Measurements from ENCODE around the gene CLEC5A. TPM values are rescaled to one million over a fixed set of nuclear protein-coding genes. Genes with fewer than 3 reads are reported as not detected.
A peak's percentile ranks its signal among the peaks of the same experiment; 100 is the strongest.
"Not testable (repeated sequence)": the region's sequence is repeated elsewhere in the genome, so short reads cannot be mapped to it uniquely, and the experiment has no call there.

CLEC5A gene
- total RNA-seq, 2 donors from 2014 or later, result not detected

DNA sequence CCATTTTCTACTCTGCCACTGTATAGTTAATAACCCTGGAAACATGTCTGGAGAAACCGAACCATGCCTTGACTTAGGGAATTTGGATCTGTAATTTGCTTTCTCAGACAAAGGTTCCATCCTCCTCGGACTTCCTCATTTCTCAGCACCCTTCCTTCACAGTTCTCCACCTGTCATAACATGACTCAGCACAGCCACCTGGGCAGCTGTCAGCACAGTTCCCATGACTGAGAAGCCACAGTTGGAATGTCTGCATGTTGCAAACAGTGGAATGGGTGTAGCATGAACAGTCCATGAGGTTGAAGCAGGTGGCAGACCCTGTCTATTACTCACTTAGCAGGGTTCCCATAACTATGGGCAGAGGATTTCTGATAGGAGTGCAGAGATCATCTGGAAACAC, 31.2 kb downstream of the CLEC5A start:
- no peak overlapping the region for H3K9ac ChIP-seq (ENCODE audit: extremely low read depth, low read length, poor library complexity, severe bottlenecking)
- H3K4me3 ChIP-seq (ENCODE audit: low read length), result no peak overlapping the region
- H3K4me1 Mint-ChIP-seq, result no peaks in the 10 kb centered on the region
- H3K36me3 ChIP-seq (ENCODE audit: control insufficient read depth, insufficient read depth, low read length), result no peaks in the 10 kb centered on the region
- peaks cover 6% of the 10 kb centered on the region for H3K9me3 Mint-ChIP-seq
- H3K4me1 ChIP-seq (ENCODE audit: control insufficient read depth, insufficient read depth, low read length), result no peaks in the 10 kb centered on the region
- no peak overlapping the region for H3K27ac ChIP-seq (ENCODE audit: low read depth, low read length)
- H3K27me3 ChIP-seq (ENCODE audit: control insufficient read depth, insufficient read depth, low read length, poor library complexity, severe bottlenecking), result no peaks in the 10 kb centered on the region
- H3K9me3 ChIP-seq (ENCODE audit: control insufficient read depth, low read length), result no peaks in the 10 kb centered on the region
- H3K36me3 Mint-ChIP-seq (ENCODE audit: low read depth), result peaks cover 2% of the 10 kb centered on the region
- no peak overlapping the region for H3K4me3 Mint-ChIP-seq
- no peaks in the 10 kb centered on the region for H3K27me3 Mint-ChIP-seq (ENCODE audit: insufficient read depth)
- no peak for TF ChIP-seq CTCF (conservative IDR thresholded peaks at IDR 0.05)
- no peak overlapping the region for H3K27ac Mint-ChIP-seq
- WGBS, 2 experiments (ENCODE audit: insufficient coverage in 1 of 2, insufficient read length in 1 of 2), result 89 to 100% methylated on average over 1 to 2 of the region's 2 CpGs
- peak; percentile 53 for DNase-seq

DNA sequence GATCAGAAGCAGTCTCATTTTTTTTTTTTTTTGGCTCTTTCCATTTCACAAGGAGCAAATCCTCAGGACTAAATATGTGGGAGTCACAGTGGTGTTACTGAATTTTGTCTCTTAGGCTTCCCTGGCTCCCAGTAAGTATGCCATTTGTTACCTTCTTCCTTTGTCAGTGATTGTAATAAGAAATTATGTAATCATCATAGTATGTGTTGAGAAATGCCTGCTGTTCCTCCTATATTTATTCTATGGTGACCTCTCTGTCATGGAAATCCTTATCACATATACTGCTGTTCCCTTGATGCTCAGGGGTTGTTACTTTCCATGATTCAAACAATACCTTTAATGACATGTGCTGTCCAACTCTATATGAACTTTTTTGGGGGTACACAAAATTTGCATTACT, 35.4 kb downstream of the CLEC5A start:
- Histone ChIP-seq H3K27me3 (ENCODE audit: control insufficient read depth, insufficient read depth, low read length, poor library complexity, severe bottlenecking) (no peaks in the 10 kb centered on the region), H3K9ac (ENCODE audit: extremely low read depth, low read length, poor library complexity, severe bottlenecking) (no peak overlapping the region), H3K4me1 (ENCODE audit: control insufficient read depth, insufficient read depth, low read length) (no peaks in the 10 kb centered on the region), H3K4me3 (ENCODE audit: low read length) (no peak overlapping the region), H3K27ac (ENCODE audit: low read depth, low read length) (no peak overlapping the region), H3K36me3 (ENCODE audit: control insufficient read depth, insufficient read depth, low read length) (no peaks in the 10 kb centered on the region), H3K9me3 (ENCODE audit: control insufficient read depth, low read length) (no peaks in the 10 kb centered on the region)
- Mint-ChIP-seq H3K36me3 (ENCODE audit: low read depth) (no peaks in the 10 kb centered on the region), H3K4me3 (no peak overlapping the region), H3K9me3 (no peaks in the 10 kb centered on the region), H3K27me3 (ENCODE audit: insufficient read depth) (peaks cover 2% of the 10 kb centered on the region), H3K27ac (no peak overlapping the region), H3K4me1 (no peaks in the 10 kb centered on the region)
- no peak for DNase-seq
- no peak for TF ChIP-seq CTCF (conservative IDR thresholded peaks at IDR 0.05)

DNA sequence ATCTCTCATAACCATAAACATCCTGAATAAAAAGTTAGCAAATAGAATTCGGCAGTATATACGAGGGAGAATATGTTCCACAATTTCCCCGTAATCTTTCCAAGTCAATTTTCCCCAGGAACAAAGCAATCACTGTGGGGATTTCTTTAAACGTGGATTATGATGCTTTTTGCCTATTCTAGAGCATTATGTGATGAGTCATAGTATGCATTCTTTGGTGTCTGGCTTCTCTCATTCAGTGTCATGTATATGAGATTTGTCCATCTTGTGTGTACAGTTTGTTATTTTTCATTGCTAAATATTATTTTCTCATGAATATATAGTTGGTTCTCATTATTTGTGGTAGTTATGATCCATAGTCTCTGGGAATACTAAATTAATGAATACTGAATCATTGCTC, 40.5 kb downstream of the CLEC5A start:
- WGBS, 2 experiments (ENCODE audit: insufficient coverage in 1 of 2, insufficient read length in 1 of 2), result 89 to 90% methylated on average over 4 of the region's 4 CpGs
- no peak for DNase-seq
- H3K27me3 Mint-ChIP-seq (ENCODE audit: insufficient read depth), result peaks cover 2% of the 10 kb centered on the region
- H3K4me1 ChIP-seq (ENCODE audit: control insufficient read depth, insufficient read depth, low read length), result no peaks in the 10 kb centered on the region
- H3K27me3 ChIP-seq (ENCODE audit: control insufficient read depth, insufficient read depth, low read length, poor library complexity, severe bottlenecking), result no peaks in the 10 kb centered on the region
- no peaks in the 10 kb centered on the region for H3K4me1 Mint-ChIP-seq
- no peak overlapping the region for H3K27ac Mint-ChIP-seq
- H3K9ac ChIP-seq (ENCODE audit: extremely low read depth, low read length, poor library complexity, severe bottlenecking), result no peak overlapping the region
- TF ChIP-seq CTCF (conservative IDR thresholded peaks at IDR 0.05), result no peak
- no peak overlapping the region for H3K4me3 ChIP-seq (ENCODE audit: low read length)
- no peaks in the 10 kb centered on the region for H3K9me3 ChIP-seq (ENCODE audit: control insufficient read depth, low read length)
- no peaks in the 10 kb centered on the region for H3K36me3 ChIP-seq (ENCODE audit: control insufficient read depth, insufficient read depth, low read length)
- H3K4me3 Mint-ChIP-seq, result no peak overlapping the region
- no peaks in the 10 kb centered on the region for H3K9me3 Mint-ChIP-seq
- H3K27ac ChIP-seq (ENCODE audit: low read depth, low read length), result no peak overlapping the region
- H3K36me3 Mint-ChIP-seq (ENCODE audit: low read depth), result no peaks in the 10 kb centered on the region

DNA sequence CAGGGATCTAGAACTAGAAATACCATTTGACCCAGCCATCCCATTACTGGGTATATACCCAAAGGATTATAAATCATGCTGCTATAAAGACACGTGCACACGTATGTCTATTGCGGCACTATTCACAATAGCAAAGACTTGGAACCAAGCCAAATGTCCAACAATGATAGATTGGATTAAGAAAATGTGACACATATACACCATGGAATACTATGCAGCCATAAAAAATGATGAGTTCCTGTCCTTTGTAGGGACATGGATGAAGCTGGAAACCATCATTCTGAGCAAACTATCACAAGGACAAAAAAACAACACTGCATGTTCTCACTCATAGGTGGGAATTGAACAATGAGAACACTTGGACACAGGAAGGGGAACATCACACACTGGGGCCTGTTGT, 47.4 kb downstream of the CLEC5A start:
- H3K36me3 Mint-ChIP-seq (ENCODE audit: low read depth); H3K9ac ChIP-seq (ENCODE audit: extremely low read depth, low read length, poor library complexity, severe bottlenecking); H3K4me3 ChIP-seq (ENCODE audit: low read length); H3K4me3 Mint-ChIP-seq; H3K4me1 Mint-ChIP-seq; H3K36me3 ChIP-seq (ENCODE audit: control insufficient read depth, insufficient read depth, low read length); H3K27ac ChIP-seq (ENCODE audit: low read depth, low read length); H3K27me3 ChIP-seq (ENCODE audit: control insufficient read depth, insufficient read depth, low read length, poor library complexity, severe bottlenecking); H3K9me3 ChIP-seq (ENCODE audit: control insufficient read depth, low read length); H3K27ac Mint-ChIP-seq; H3K9me3 Mint-ChIP-seq; H3K27me3 Mint-ChIP-seq (ENCODE audit: insufficient read depth); DNase-seq; H3K4me1 ChIP-seq (ENCODE audit: control insufficient read depth, insufficient read depth, low read length): not testable (repeated sequence)
- no CpG with 5 or more reads among the region's 3 CpGs for WGBS, 2 experiments (ENCODE audit: insufficient coverage in 1 of 2, insufficient read length in 1 of 2)

All from endodermal cell (in vitro differentiated cells).